ENCODE results near the gene VASH1.

- TF ChIP-seq, protein P1, sequence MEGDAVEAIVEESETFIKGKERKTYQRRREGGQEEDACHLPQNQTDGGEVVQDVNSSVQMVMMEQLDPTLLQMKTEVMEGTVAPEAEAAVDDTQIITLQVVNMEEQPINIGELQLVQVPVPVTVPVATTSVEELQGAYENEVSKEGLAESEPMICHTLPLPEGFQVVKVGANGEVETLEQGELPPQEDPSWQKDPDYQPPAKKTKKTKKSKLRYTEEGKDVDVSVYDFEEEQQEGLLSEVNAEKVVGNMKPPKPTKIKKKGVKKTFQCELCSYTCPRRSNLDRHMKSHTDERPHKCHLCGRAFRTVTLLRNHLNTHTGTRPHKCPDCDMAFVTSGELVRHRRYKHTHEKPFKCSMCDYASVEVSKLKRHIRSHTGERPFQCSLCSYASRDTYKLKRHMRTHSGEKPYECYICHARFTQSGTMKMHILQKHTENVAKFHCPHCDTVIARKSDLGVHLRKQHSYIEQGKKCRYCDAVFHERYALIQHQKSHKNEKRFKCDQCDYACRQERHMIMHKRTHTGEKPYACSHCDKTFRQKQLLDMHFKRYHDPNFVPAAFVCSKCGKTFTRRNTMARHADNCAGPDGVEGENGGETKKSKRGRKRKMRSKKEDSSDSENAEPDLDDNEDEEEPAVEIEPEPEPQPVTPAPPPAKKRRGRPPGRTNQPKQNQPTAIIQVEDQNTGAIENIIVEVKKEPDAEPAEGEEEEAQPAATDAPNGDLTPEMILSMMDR (tag by site-specific recombination; IDR thresholded peaks at IDR 0.05): no peak
- TF ChIP-seq ZXDB (tag by site-specific recombination; IDR thresholded peaks at IDR 0.05) (no peak), ZFP41 (tag by site-specific recombination; IDR thresholded peaks at IDR 0.05; ENCODE audit: borderline replicate concordance) (no peak), ZNF23 (tag by site-specific recombination; IDR thresholded peaks at IDR 0.05; ENCODE audit: borderline replicate concordance) (no peak)
These were observed 49.3 kb downstream of the VASH1 start for GRCh38 chr14:76810525-76810924.
